Measurements from ENCODE around the gene ACBD4.

GRCh38 chr17:45123076-45123770 is 12.3 kb upstream of the ACBD4 start:
- TF ChIP-seq POLR2A (IDR thresholded peaks at IDR 0.05) = no peak
- TF ChIP-seq, protein P1, sequence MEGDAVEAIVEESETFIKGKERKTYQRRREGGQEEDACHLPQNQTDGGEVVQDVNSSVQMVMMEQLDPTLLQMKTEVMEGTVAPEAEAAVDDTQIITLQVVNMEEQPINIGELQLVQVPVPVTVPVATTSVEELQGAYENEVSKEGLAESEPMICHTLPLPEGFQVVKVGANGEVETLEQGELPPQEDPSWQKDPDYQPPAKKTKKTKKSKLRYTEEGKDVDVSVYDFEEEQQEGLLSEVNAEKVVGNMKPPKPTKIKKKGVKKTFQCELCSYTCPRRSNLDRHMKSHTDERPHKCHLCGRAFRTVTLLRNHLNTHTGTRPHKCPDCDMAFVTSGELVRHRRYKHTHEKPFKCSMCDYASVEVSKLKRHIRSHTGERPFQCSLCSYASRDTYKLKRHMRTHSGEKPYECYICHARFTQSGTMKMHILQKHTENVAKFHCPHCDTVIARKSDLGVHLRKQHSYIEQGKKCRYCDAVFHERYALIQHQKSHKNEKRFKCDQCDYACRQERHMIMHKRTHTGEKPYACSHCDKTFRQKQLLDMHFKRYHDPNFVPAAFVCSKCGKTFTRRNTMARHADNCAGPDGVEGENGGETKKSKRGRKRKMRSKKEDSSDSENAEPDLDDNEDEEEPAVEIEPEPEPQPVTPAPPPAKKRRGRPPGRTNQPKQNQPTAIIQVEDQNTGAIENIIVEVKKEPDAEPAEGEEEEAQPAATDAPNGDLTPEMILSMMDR (IDR thresholded peaks at IDR 0.05) = no peak

Data from vagina (tissue), 2 donors.